H9 (cell line): Measurements from ENCODE around the gene PDE2A. TPM values are rescaled to one million over a fixed set of nuclear protein-coding genes. Genes with fewer than 3 reads are reported as not detected.

Experiments
- DNase-seq: peaks from one replicate; pipeline ENCODE4 v3.0.0-alpha.2; 2017
- H2AFZ ChIP-seq: one replicate; pipeline ENCODE4 v1.6.1; 2013; ENCODE audit warnings: mild to moderate bottlenecking, low read length, control low read depth, moderate library complexity
- H2AK5ac ChIP-seq: 2 replicates; pipeline ENCODE4 v1.6.1; 2013; ENCODE audit warnings: low read length, control low read depth, mixed read lengths; ENCODE audit not compliant: insufficient read length
- H2BK120ac ChIP-seq: one replicate; pipeline ENCODE4 v1.6.1; 2013; ENCODE audit warnings: low read depth, mild to moderate bottlenecking, low read length, control low read depth, inconsistent platforms; ENCODE audit not compliant: poor library complexity, severe bottlenecking
- H2BK12ac ChIP-seq: 2 replicates; pipeline ENCODE4 v1.6.1; 2013; ENCODE audit warnings: low read length, control low read depth, mixed read lengths, low read depth; ENCODE audit not compliant: insufficient read length
- H2BK15ac ChIP-seq: 2 replicates; pipeline ENCODE4 v1.6.1; 2013; ENCODE audit warnings: low read depth, low read length, control low read depth
- H2BK20ac ChIP-seq: one replicate; pipeline ENCODE4 v1.6.1; 2013; ENCODE audit warnings: low read depth, mild to moderate bottlenecking, low read length, control low read depth, inconsistent platforms; ENCODE audit not compliant: poor library complexity, severe bottlenecking
- H2BK5ac ChIP-seq: 2 replicates; pipeline ENCODE4 v1.6.1; 2013; ENCODE audit warnings: low read length, control low read depth, mixed read lengths; ENCODE audit not compliant: insufficient read length
- H3K14ac ChIP-seq: 2 replicates; pipeline ENCODE4 v1.6.1; 2013; ENCODE audit warnings: low read length, control low read depth; ENCODE audit not compliant: insufficient read depth
- H3K18ac ChIP-seq: 2 replicates; pipeline ENCODE4 v1.6.1; 2013; ENCODE audit warnings: low read depth, mild to moderate bottlenecking, mixed read lengths, low read length, control low read depth; ENCODE audit not compliant: insufficient read length
- H3K23ac ChIP-seq: 2 replicates; pipeline ENCODE4 v1.6.1; 2013; ENCODE audit warnings: low read length, control low read depth, mixed read lengths, low read depth; ENCODE audit not compliant: insufficient read length
- H3K23me2 ChIP-seq: 2 replicates; pipeline ENCODE4 v1.6.1; 2013; ENCODE audit warnings: low read depth, mild to moderate bottlenecking, mixed read lengths, low read length, control low read depth; ENCODE audit not compliant: insufficient read length, poor library complexity, severe bottlenecking
- H3K27ac ChIP-seq: 2 replicates; pipeline ENCODE4 v1.5.1; 2013; ENCODE audit warnings: low read length, control low read depth, mixed read lengths, low read depth; ENCODE audit not compliant: insufficient read length
- H3K27me3 ChIP-seq: 2 replicates; pipeline ENCODE4 v1.6.1; 2013; ENCODE audit warnings: low read length, control low read depth, inconsistent platforms; ENCODE audit not compliant: insufficient read depth
- H3K4ac ChIP-seq: 2 replicates; pipeline ENCODE4 v1.6.1; 2013; ENCODE audit warnings: low read depth, mild to moderate bottlenecking, control low read depth, inconsistent platforms, low read length, moderate library complexity
- H3K4me1 ChIP-seq: 2 replicates; pipeline ENCODE4 v1.6.1; 2013; ENCODE audit warnings: low read length, control low read depth, inconsistent platforms; ENCODE audit not compliant: insufficient read depth
- H3K4me2 ChIP-seq: 2 replicates; pipeline ENCODE4 v1.6.1; 2013; ENCODE audit warnings: low read length, control low read depth, mixed read lengths; ENCODE audit not compliant: insufficient read length, insufficient read depth
- H3K56ac ChIP-seq: 2 replicates; pipeline ENCODE4 v1.6.1; 2013; ENCODE audit warnings: low read depth, mild to moderate bottlenecking, mixed read lengths, low read length, control low read depth; ENCODE audit not compliant: insufficient read length
- H3K79me1 ChIP-seq: 2 replicates; pipeline ENCODE4 v1.6.1; 2013; ENCODE audit warnings: low read depth, mild to moderate bottlenecking, moderate library complexity, low read length, control low read depth, inconsistent platforms; ENCODE audit not compliant: insufficient read depth, poor library complexity, severe bottlenecking
- H3K79me2 ChIP-seq: 2 replicates; pipeline ENCODE4 v1.6.1; 2013; ENCODE audit warnings: low read length, control low read depth, inconsistent platforms; ENCODE audit not compliant: insufficient read depth
- H3K9ac ChIP-seq: 2 replicates; pipeline ENCODE4 v1.6.1; 2013; ENCODE audit warnings: low read length, control low read depth, mixed read lengths; ENCODE audit not compliant: insufficient read length; ENCODE audit errors: extremely low read depth
- H3K9me3 ChIP-seq: one replicate; pipeline ENCODE4 v1.6.1; 2013; ENCODE audit warnings: low read depth, low read length, inconsistent platforms; ENCODE audit not compliant: control insufficient read depth
- H3T11ph ChIP-seq: one replicate; pipeline ENCODE4 v1.6.1; 2013; ENCODE audit warnings: mild to moderate bottlenecking, low read length, control low read depth, inconsistent platforms
- H4K20me1 ChIP-seq: one replicate; pipeline ENCODE4 v1.6.1; 2013; ENCODE audit not compliant: control insufficient read depth, insufficient read length, insufficient read depth
- H4K5ac ChIP-seq: 2 replicates; pipeline ENCODE4 v1.6.1; 2013; ENCODE audit warnings: low read depth, mild to moderate bottlenecking, mixed read lengths, low read length, control low read depth; ENCODE audit not compliant: insufficient read length
- H4K8ac ChIP-seq: replicated peaks from 2 replicates; pipeline ENCODE4 v1.6.1; 2013; ENCODE audit warnings: low read length, control low read depth, mixed read lengths, low read depth; ENCODE audit not compliant: insufficient read length
- H4K91ac ChIP-seq: 2 replicates; pipeline ENCODE4 v1.6.1; 2013; ENCODE audit warnings: low read depth, mild to moderate bottlenecking, moderate library complexity, mixed read lengths, low read length, control low read depth; ENCODE audit not compliant: insufficient read length
- H3K27ac Mint-ChIP-seq, 3 experiments: 2 replicates in 2 of 3; 3 replicates in 1 of 3; pipeline ENCODE4 v1.8.0; 2020 to 2021; ENCODE audit warnings: mixed read lengths in 3 of 3, mild to moderate bottlenecking in 1 of 3, moderate library complexity in 1 of 3
- H3K27me3 Mint-ChIP-seq: 2 replicates; pipeline ENCODE4 v1.8.0; 2021; ENCODE audit warnings: low read depth, mild to moderate bottlenecking, moderate library complexity, mixed read lengths
- H3K36me3 Mint-ChIP-seq, 3 experiments: 2 replicates in 2 of 3; 3 replicates in 1 of 3; pipeline ENCODE4 v1.8.0; 2020 to 2021; ENCODE audit warnings: low read depth in 3 of 3, mixed read lengths in 3 of 3; ENCODE audit not compliant: insufficient read depth in 1 of 3
- H3K4me1 Mint-ChIP-seq, 2 experiments: 2 replicates each; pipeline ENCODE4 v1.8.0; 2020; ENCODE audit warnings: mixed read lengths in 2 of 2
- H3K4me3 Mint-ChIP-seq, 2 experiments: 2 replicates in 1 of 2; 3 replicates in 1 of 2; pipeline ENCODE4 v1.8.0; 2020 to 2021; ENCODE audit warnings: mild to moderate bottlenecking in 2 of 2, mixed read lengths in 2 of 2, moderate library complexity in 1 of 2
- H3K9me3 Mint-ChIP-seq, 2 experiments: 2 replicates in 1 of 2; 3 replicates in 1 of 2; pipeline ENCODE4 v1.8.0; 2020; ENCODE audit warnings: mild to moderate bottlenecking in 2 of 2, mixed read lengths in 2 of 2, moderate library complexity in 1 of 2
- WGBS: extraction: QIAGEN DNeasy Blood & Tissue Kit; methylation state at CpG from one replicate; pipeline ENCODE4 v1.1.7; 2013; ENCODE audit warnings: missing lambda C conversion rate, low lambda C conversion rate, mixed read lengths; ENCODE audit not compliant: insufficient read length; ENCODE audit errors: extremely low coverage; 5-methylcytosine and 5-hydroxymethylcytosine counted together
- total RNA-seq: library from RNA; stranded (reverse); gene quantifications from 2 replicates; pipeline ENCODE4 v1.2.1, GENCODE V29; 2021
- TF ChIP-seq, protein P1 (sequence below): fragments of 200-600 bp; sonication (generic); conservative IDR thresholded peaks from 3 replicates; pipeline ENCODE4 v1.8.0; 2021; ENCODE audit warnings: antibody characterized with exemption, mild to moderate bottlenecking

Gene PDE2A
- total RNA-seq, 1 experiment from 2014 or later = 3.4 TPM

DNA sequence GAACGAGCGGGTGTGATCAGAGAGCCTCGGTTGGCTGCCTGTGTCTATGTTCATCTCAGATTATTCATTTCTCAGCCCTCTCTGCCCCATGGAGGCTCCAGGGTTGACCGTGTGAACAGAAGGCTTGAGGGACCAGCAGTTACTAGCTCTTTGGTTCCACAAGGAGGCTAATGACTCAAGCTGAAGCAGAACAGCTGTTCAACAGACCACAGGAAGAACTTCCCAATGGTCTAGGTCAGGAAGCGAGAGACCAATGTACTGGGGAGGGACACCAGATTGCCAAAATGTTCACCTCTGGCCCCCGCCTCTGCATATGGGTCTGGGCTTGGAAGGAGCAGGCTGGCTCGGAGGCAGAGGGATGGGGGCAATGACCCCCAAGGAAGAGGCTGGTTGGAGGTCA is 14.7 kb upstream of the PDE2A start:
- Mint-ChIP-seq H3K27me3 (no peaks in the 10 kb centered on the region; the same call in 1 of the 2 replicates), H3K27ac (no peak overlapping the region), H3K4me3 (no peak overlapping the region), H3K9me3 (no peaks in the 10 kb centered on the region), H3K36me3 (peaks cover 4 to 51% (median 31%) of the 10 kb centered on the region in 3 experiments; a peak in 6 of 7 replicates), H3K4me1 (peaks cover 0 to under 1% of the 10 kb centered on the region in 2 experiments; a peak in 1 of 4 replicates)
- Histone ChIP-seq H2AFZ (no peak overlapping the region), H2BK20ac (no peak overlapping the region), H2BK5ac (no peak overlapping the region), H3T11ph (no peak overlapping the region), H3K9ac (no peak overlapping the region), H4K20me1 (no peaks in the 10 kb centered on the region), H2BK12ac (no peak overlapping the region), H3K14ac (no peak overlapping the region), H3K4ac (no peak overlapping the region), H3K27ac (no peak overlapping the region), H3K56ac (no peak overlapping the region), H4K8ac (no peak overlapping the region), H2AK5ac (no peak overlapping the region), H3K4me1 (no peaks in the 10 kb centered on the region), H3K23ac (no peak overlapping the region), H2BK15ac (no peak overlapping the region), H4K91ac (no peak overlapping the region), H3K27me3 (no peaks in the 10 kb centered on the region), H4K5ac (no peak overlapping the region), H3K23me2 (no peaks in the 10 kb centered on the region), H3K79me2 (no peaks in the 10 kb centered on the region), H2BK120ac (no peak overlapping the region), H3K18ac (no peak overlapping the region), H3K9me3 (no peaks in the 10 kb centered on the region), H3K4me2 (no peak overlapping the region), H3K79me1 (no peaks in the 10 kb centered on the region)
- DNase-seq = no peak
- TF ChIP-seq, protein P1, sequence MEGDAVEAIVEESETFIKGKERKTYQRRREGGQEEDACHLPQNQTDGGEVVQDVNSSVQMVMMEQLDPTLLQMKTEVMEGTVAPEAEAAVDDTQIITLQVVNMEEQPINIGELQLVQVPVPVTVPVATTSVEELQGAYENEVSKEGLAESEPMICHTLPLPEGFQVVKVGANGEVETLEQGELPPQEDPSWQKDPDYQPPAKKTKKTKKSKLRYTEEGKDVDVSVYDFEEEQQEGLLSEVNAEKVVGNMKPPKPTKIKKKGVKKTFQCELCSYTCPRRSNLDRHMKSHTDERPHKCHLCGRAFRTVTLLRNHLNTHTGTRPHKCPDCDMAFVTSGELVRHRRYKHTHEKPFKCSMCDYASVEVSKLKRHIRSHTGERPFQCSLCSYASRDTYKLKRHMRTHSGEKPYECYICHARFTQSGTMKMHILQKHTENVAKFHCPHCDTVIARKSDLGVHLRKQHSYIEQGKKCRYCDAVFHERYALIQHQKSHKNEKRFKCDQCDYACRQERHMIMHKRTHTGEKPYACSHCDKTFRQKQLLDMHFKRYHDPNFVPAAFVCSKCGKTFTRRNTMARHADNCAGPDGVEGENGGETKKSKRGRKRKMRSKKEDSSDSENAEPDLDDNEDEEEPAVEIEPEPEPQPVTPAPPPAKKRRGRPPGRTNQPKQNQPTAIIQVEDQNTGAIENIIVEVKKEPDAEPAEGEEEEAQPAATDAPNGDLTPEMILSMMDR = no peak
- WGBS = no CpG with 5 or more reads among the region's 7 CpGs
